Neuronal stem cell (in vitro differentiated cells): ENCODE data around the gene PLP2.

Experiments
- DNase-seq: peaks from one replicate; pipeline ENCODE4 v3.0.0-alpha.2; 2013; ENCODE audit warnings: low spot score
- H2AFZ ChIP-seq: one replicate; pipeline ENCODE4 v1.6.1; 2013; ENCODE audit warnings: mild to moderate bottlenecking, low read length, inconsistent platforms
- H2AK5ac ChIP-seq: 2 replicates; pipeline ENCODE4 v1.6.1; 2013; ENCODE audit warnings: low read depth, mild to moderate bottlenecking, inconsistent platforms, low read length, moderate library complexity, mixed read lengths
- H2BK120ac ChIP-seq: 2 replicates; pipeline ENCODE4 v1.6.1; 2013; ENCODE audit warnings: low read depth, mild to moderate bottlenecking, inconsistent platforms, low read length, moderate library complexity, mixed read lengths
- H2BK12ac ChIP-seq: one replicate; pipeline ENCODE4 v1.6.1; 2013; ENCODE audit warnings: low read length, inconsistent platforms
- H2BK15ac ChIP-seq: 2 replicates; pipeline ENCODE4 v1.6.1; 2013; ENCODE audit warnings: mild to moderate bottlenecking, low read length, inconsistent platforms, mixed read lengths
- H2BK5ac ChIP-seq: one replicate; pipeline ENCODE4 v1.6.1; 2013; ENCODE audit warnings: inconsistent platforms, mild to moderate bottlenecking, low read length, moderate library complexity
- H3K14ac ChIP-seq: one replicate; pipeline ENCODE4 v1.6.1; 2013; ENCODE audit warnings: low read length, inconsistent platforms
- H3K18ac ChIP-seq: 2 replicates; pipeline ENCODE4 v1.6.1; 2013; ENCODE audit warnings: low read length, inconsistent platforms
- H3K23ac ChIP-seq: 2 replicates; pipeline ENCODE4 v1.6.1; 2013; ENCODE audit warnings: low read depth, mild to moderate bottlenecking, mixed read lengths, low read length, inconsistent platforms; ENCODE audit not compliant: poor library complexity
- H3K27ac ChIP-seq: replicated peaks from 3 replicates; pipeline ENCODE4 v1.5.1; 2013; ENCODE audit warnings: low read length, inconsistent platforms
- H3K27me3 ChIP-seq, 3 experiments: 2 replicates each; pipeline ENCODE4 v1.6.1; 2013; ENCODE audit warnings: low read length in 3 of 3, mild to moderate bottlenecking in 2 of 3, inconsistent platforms in 1 of 3, low read depth in 1 of 3, mixed read lengths in 1 of 3, moderate library complexity in 1 of 3; ENCODE audit not compliant: control insufficient read depth in 3 of 3, insufficient read depth in 3 of 3
- H3K36me3 ChIP-seq, 2 donors: replicated peaks in 1 of 2; 2 replicates each; pipeline ENCODE4 v1.6.1; 2013; ENCODE audit warnings: low read length in 2 of 2; ENCODE audit not compliant: control insufficient read depth in 2 of 2, insufficient read depth in 2 of 2
- H3K4ac ChIP-seq: 2 replicates; pipeline ENCODE4 v1.6.1; 2013; ENCODE audit warnings: inconsistent platforms, mild to moderate bottlenecking, low read length, moderate library complexity
- H3K4me1 ChIP-seq, 2 donors: 1 replicate in 1 of 2; 2 replicates in 1 of 2; pipeline ENCODE4 v1.6.1; 2013; ENCODE audit warnings: low read length in 2 of 2, low read depth in 1 of 2; ENCODE audit not compliant: control insufficient read depth in 2 of 2, insufficient read depth in 1 of 2
- H3K4me2 ChIP-seq: one replicate; pipeline ENCODE4 v1.6.1; 2013; ENCODE audit warnings: mild to moderate bottlenecking, low read length, inconsistent platforms; ENCODE audit not compliant: insufficient read depth, poor library complexity, severe bottlenecking
- H3K4me3 ChIP-seq, 2 donors: 2 replicates each; pipeline ENCODE4 v1.5.1; 2013; ENCODE audit warnings: low read length in 2 of 2, mild to moderate bottlenecking in 2 of 2, inconsistent platforms in 1 of 2, moderate library complexity in 1 of 2
- H3K79me1 ChIP-seq: one replicate; pipeline ENCODE4 v1.6.1; 2013; ENCODE audit warnings: low read depth, mild to moderate bottlenecking, inconsistent platforms, low read length, moderate library complexity
- H3K9ac ChIP-seq: one replicate; pipeline ENCODE4 v1.6.1; 2013; ENCODE audit warnings: mild to moderate bottlenecking, low read depth, low read length, inconsistent platforms; ENCODE audit not compliant: poor library complexity
- H3K9me3 ChIP-seq, 2 donors: replicated peaks in 1 of 2; 2 replicates each; pipeline versions ENCODE3 to v1.6.1; 2013; ENCODE audit warnings: low read length in 2 of 2, mild to moderate bottlenecking in 2 of 2, inconsistent platforms in 1 of 2, low read depth in 1 of 2, mixed read lengths in 1 of 2, moderate library complexity in 1 of 2; ENCODE audit not compliant: control insufficient read depth in 2 of 2, insufficient read depth in 1 of 2
- H4K8ac ChIP-seq: one replicate; pipeline ENCODE4 v1.6.1; 2013; ENCODE audit warnings: low read depth, mild to moderate bottlenecking, inconsistent platforms, low read length, moderate library complexity
- H4K91ac ChIP-seq: one replicate; pipeline ENCODE4 v1.6.1; 2013; ENCODE audit warnings: low read length, low read depth, mild to moderate bottlenecking, inconsistent platforms; ENCODE audit not compliant: poor library complexity
- WGBS, 2 donors: extraction: QIAGEN DNeasy Blood & Tissue Kit; methylation state at CpG; one replicate each; pipeline ENCODE4 v1.1.7; 2013; ENCODE audit warnings: missing lambda C conversion rate in 2 of 2, mixed read lengths in 1 of 2; ENCODE audit not compliant: insufficient read length in 2 of 2, insufficient replicate concordance in 1 of 2; ENCODE audit errors: extremely low coverage in 2 of 2; 5-methylcytosine and 5-hydroxymethylcytosine counted together

The PLP2 gene

GRCh38 chrX:49212861-49213260 lies 41.2 kb downstream of the PLP2 start:
- no peak overlapping the region for H2BK5ac ChIP-seq
- H2BK12ac ChIP-seq: no peak overlapping the region
- no peak overlapping the region for H2BK120ac ChIP-seq
- no peaks in the 10 kb centered on the region for H3K9me3 ChIP-seq
- H3K4me2 ChIP-seq: no peak overlapping the region
- no peaks in the 10 kb centered on the region for H3K4me1 ChIP-seq
- H2BK15ac ChIP-seq: no peak overlapping the region
- no peaks in the 10 kb centered on the region for H3K36me3 ChIP-seq
- no peak for DNase-seq
- H3K79me1 ChIP-seq: no peaks in the 10 kb centered on the region
- H3K23ac ChIP-seq: no peak overlapping the region
- H3K4ac ChIP-seq: no peak overlapping the region
- no peak overlapping the region for H2AFZ ChIP-seq
- no CpG with 5 or more reads among the region's 1 CpG for WGBS, 2 donors
- H4K8ac ChIP-seq: no peak overlapping the region
- no peak overlapping the region for H3K4me3 ChIP-seq
- H3K27me3 ChIP-seq: peaks cover 0 to 16% (median 0%) of the 10 kb centered on the region in 3 experiments
- no peak overlapping the region for H3K27ac ChIP-seq
- H3K18ac ChIP-seq: no peak overlapping the region
- no peak overlapping the region for H3K14ac ChIP-seq
- no peak overlapping the region for H2AK5ac ChIP-seq
- H3K9ac ChIP-seq: no peak overlapping the region
- no peak overlapping the region for H4K91ac ChIP-seq

DNA sequence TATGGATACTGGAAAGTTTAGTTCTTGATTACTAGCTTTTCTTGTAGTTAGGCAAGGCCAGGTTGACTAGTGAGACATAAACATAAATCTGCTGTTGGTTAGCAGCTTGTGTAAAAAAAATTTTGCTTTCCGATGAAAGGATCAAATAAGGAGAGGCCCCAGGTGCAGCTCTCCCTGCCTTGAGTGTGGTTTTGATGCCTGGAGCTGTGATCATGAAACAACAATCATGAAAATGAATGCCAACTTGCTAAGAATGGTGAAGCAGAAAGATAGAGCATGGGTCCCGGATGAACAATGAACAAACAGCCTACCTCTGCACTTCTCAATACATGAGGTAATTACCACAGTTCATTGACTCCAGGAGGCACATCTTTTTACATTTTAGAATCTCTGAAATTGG lies 42.7 kb downstream of the PLP2 start:
- H4K91ac ChIP-seq: no peak overlapping the region
- no peak overlapping the region for H3K4me3 ChIP-seq
- H3K4me2 ChIP-seq: no peak overlapping the region
- no CpG with 5 or more reads among the region's 2 CpGs for WGBS, 2 donors
- no peak overlapping the region for H3K18ac ChIP-seq
- H3K27ac ChIP-seq: no peak overlapping the region
- H3K4ac ChIP-seq: no peak overlapping the region
- H2BK15ac ChIP-seq: no peak overlapping the region
- no peaks in the 10 kb centered on the region for H3K36me3 ChIP-seq
- H3K27me3 ChIP-seq: peaks cover 0 to 21% (median 0%) of the 10 kb centered on the region in 3 experiments
- no peak overlapping the region for H2AFZ ChIP-seq
- DNase-seq: no peak
- no peak overlapping the region for H3K14ac ChIP-seq
- H3K9ac ChIP-seq: no peak overlapping the region
- H2BK120ac ChIP-seq: no peak overlapping the region
- H3K4me1 ChIP-seq: no peaks in the 10 kb centered on the region
- H2AK5ac ChIP-seq: no peak overlapping the region
- H3K79me1 ChIP-seq: no peaks in the 10 kb centered on the region
- no peak overlapping the region for H2BK12ac ChIP-seq
- no peak overlapping the region for H4K8ac ChIP-seq
- no peak overlapping the region for H3K23ac ChIP-seq
- H3K9me3 ChIP-seq: no peaks in the 10 kb centered on the region
- no peak overlapping the region for H2BK5ac ChIP-seq

GRCh38 chrX:49214996-49215526 lies 43.4 kb downstream of the PLP2 start:
- no peak for DNase-seq
- H3K36me3 ChIP-seq: no peaks in the 10 kb centered on the region
- no CpG with 5 or more reads among the region's 14 CpGs for WGBS, 2 donors
- H2BK15ac ChIP-seq: no peak overlapping the region
- no peak overlapping the region for H3K4me3 ChIP-seq
- H3K14ac ChIP-seq: no peak overlapping the region
- no peak overlapping the region for H3K4me2 ChIP-seq
- no peaks in the 10 kb centered on the region for H3K4me1 ChIP-seq
- no peak overlapping the region for H3K27ac ChIP-seq
- no peaks in the 10 kb centered on the region for H3K79me1 ChIP-seq
- H4K8ac ChIP-seq: no peak overlapping the region
- no peak overlapping the region for H3K18ac ChIP-seq
- H2BK120ac ChIP-seq: no peak overlapping the region
- no peaks in the 10 kb centered on the region for H3K9me3 ChIP-seq
- H3K27me3 ChIP-seq: peaks cover 0 to 22% (median 0%) of the 10 kb centered on the region in 3 experiments
- H2BK12ac ChIP-seq: no peak overlapping the region
- no peak overlapping the region for H3K23ac ChIP-seq
- H3K4ac ChIP-seq: no peak overlapping the region
- no peak overlapping the region for H2AFZ ChIP-seq
- no peak overlapping the region for H4K91ac ChIP-seq
- H2AK5ac ChIP-seq: no peak overlapping the region
- H2BK5ac ChIP-seq: peak overlapping the region; percentile 66
- no peak overlapping the region for H3K9ac ChIP-seq

DNA sequence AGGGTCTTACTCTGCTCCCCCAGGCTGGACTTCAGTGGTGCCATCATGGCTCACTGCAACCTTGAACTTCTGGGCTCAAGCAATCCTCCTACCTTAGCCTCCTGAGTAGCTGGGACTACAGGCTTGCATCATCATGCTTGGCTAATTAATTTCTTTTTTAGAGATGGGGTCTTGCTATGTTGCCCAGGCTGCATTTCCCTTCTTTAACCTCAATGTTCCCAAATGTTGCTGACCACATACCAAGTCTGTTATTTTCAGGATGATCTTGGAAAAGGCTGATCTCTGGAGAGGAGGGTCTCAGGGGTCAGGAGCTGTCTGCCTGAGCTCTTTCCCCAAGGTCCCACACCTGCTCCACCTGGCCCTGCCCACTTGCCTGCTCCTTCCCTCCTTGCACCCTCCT lies 48.4 kb downstream of the PLP2 start:
- no peaks in the 10 kb centered on the region for H3K36me3 ChIP-seq
- H3K4me2 ChIP-seq: no peak overlapping the region
- H3K9me3 ChIP-seq: no peaks in the 10 kb centered on the region
- no peak overlapping the region for H3K9ac ChIP-seq
- H3K18ac ChIP-seq: no peak overlapping the region
- no peak overlapping the region for H2BK5ac ChIP-seq
- no peaks in the 10 kb centered on the region for H3K4me1 ChIP-seq
- H2BK120ac ChIP-seq: no peak overlapping the region
- no peak overlapping the region for H2BK15ac ChIP-seq
- H3K4me3 ChIP-seq: no peak overlapping the region
- H3K23ac ChIP-seq: no peak overlapping the region
- H3K4ac ChIP-seq: no peak overlapping the region
- no peak overlapping the region for H3K27ac ChIP-seq
- H3K27me3 ChIP-seq: peaks cover 0 to 18% (median 0%) of the 10 kb centered on the region in 3 experiments
- H4K91ac ChIP-seq: no peak overlapping the region
- no peak overlapping the region for H3K14ac ChIP-seq
- H4K8ac ChIP-seq: no peak overlapping the region
- H2BK12ac ChIP-seq: no peak overlapping the region
- H2AK5ac ChIP-seq: no peak overlapping the region
- H3K79me1 ChIP-seq: no peaks in the 10 kb centered on the region
- DNase-seq: no peak
- H2AFZ ChIP-seq: no peak overlapping the region
